Stimulated activated CD4-positive, alpha-beta T cell treated with anti-CD3 and anti-CD28 coated beads, Interleukin-1b, Interleukin-23, amount 100 ng/mL, for 48 hours (primary cell): ENCODE measurements around the gene PKDCC.
"Not testable (repeated sequence)": the region's sequence is repeated elsewhere in the genome, so short reads cannot be mapped to it uniquely, and the experiment has no call there.

ENCODE experiments used
- DNase-seq: peaks from one replicate; pipeline ENCODE4 v3.0.0-alpha.2; 2020

PKDCC gene

DNA sequence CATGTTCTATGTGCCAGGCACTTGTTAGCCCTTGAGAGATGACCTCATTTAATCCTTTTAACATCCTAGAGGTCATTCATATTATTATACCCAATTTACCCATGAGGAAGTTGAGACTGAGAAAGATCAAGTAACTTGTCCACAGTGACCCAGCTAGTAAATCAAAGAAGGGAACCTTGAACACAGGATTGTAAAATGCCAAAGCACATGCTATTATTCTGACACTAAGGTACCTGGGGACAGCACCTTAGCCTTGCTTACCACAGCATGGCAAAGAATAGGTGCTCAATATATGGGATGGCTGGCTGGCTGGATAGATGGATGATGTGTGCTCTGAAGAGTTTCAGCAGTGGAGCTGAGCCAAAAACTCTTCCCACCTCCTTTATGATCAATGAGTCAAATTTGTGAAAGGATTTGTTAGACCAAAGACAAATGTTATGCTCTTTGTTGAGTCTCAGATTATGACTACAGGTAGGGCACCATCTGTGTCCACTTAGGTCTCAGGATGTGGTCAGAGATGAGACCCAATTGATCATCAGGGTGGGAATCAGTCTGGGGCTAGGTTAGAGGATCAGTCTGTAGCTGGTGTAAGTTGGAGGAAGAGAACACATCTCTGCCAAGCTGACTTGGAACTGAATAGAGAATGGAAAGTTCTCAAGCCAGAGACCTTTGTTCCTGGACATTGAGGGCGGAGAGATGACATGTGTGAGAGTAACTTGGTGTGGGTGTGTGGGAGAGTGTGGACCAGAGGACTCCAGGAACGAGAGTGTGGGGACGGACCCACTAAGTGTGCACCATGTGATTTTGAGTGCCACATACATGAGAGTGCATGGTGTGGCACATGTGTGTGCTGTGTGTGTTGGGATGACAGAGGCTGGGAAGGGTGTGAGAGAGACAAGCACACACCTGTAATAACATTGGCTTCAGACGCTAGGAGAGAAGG is 16.3 kb upstream of the PKDCC start:
- no peak for DNase-seq

DNA sequence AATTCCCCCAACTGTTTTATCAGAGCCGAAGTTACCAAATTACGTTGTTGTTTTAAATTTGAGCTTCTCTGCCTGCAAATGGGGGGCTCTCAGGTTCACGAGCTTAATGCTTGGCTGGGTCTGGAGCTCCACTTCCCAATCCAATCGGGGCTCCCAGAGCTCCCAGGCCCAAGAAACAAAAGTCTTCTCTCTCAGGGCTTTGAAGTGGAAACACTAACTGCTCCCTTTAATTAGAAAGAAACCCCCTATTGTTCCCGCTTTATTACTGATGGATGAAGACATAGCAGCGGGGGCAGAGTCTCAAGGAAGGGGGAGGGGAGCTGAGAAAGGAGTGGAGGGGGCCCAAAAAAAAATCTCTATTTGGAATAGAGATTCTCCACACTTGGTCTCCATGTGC is 15.6 kb upstream of the PKDCC start:
- no peak for DNase-seq

DNA sequence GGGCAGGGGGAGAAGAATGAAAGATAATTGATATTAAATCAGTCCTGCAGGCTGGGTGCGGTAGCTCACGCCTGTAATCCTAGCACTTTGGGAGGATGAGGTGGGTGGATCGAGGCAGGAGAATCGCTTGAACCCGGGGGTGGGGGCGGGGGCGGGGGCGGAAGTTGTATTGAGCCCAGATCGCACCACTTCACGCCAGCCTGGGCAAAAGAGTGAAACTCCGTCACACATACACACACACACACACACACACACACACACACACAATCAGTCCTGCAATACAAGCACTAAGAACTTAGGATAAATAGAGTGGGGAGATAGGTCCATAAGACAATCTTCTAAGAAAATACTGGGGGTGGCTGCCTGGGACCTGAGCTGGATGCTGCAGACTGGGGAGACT is 15.1 kb upstream of the PKDCC start:
- no peak for DNase-seq

DNA sequence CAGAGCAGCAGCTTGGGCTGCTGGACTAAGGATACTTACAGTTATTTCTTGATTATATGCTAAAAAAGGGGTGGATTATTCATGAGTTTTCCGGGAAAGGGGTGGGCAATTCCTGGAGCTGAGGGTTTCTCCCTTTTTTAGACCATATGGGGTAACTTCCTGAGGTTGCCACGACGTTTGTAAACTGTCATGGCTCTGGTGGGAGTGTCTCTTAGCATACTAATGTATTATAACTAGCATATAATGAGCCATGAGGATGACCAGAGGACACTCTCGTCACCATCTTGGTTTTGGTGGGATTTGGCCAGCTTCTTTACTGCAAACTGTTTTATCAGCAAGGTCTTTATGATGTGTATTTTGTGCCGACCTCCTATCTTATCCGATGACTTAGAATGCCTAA is 13.7 kb upstream of the PKDCC start:
- DNase-seq = not testable (repeated sequence)

DNA sequence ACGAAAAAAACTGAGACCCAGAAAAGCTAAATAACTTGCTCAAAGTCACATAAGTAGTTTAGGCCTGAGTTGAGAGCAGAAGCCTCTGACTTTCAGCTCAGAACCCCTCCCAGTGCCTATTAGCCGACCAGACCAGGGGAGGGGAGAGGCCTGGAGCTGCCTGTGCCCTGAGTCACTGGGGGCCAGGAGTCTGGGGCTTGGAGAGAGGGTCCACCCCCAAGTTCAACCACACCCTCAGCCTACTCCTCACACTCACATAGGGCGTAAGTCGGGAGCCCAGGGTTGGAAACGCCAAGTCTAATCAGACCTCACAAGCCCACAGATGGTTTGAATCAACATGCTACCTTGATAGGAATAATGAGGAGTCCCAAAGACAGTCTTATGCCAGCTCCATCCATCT is 12.6 kb upstream of the PKDCC start:
- DNase-seq = no peak

DNA sequence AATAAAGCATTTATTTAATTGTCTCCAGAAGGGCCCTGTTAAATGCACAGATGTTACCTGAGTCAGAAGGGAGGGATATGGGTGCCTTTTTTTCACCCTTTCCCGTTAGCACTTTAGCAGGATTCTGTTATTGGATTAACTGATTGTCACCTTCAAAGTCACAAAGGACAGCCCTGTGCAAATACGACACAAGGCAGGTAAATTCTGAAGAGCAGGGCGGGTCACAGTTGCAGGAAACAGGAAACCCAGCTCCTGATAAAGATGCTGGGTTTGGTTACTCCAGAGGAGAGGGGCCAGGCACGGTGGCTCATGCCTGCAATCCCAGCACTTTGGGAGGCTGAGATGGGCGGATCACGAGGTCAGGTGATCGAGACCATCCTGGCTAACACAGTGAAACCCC is 11.4 kb upstream of the PKDCC start:
- DNase-seq = no peak

DNA sequence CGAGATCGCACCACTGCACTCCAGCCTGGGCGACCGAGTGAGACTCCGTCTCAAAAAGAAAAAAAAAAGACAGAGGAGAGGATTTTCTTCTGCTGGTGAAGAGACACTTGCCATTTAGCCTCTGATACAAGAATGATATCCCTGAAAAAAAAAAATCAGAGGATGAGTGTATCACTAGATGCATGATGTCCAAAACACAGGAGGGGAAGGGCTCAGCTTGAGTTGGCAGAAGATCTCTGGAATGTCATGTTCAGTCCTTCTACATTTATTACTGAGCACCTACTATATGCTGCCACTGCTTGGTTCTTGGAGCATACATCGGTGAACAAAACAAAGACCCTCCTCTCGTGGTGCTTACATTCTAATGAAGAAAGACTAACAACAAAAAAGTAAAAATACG is 10.9 kb upstream of the PKDCC start:
- no peak for DNase-seq

DNA sequence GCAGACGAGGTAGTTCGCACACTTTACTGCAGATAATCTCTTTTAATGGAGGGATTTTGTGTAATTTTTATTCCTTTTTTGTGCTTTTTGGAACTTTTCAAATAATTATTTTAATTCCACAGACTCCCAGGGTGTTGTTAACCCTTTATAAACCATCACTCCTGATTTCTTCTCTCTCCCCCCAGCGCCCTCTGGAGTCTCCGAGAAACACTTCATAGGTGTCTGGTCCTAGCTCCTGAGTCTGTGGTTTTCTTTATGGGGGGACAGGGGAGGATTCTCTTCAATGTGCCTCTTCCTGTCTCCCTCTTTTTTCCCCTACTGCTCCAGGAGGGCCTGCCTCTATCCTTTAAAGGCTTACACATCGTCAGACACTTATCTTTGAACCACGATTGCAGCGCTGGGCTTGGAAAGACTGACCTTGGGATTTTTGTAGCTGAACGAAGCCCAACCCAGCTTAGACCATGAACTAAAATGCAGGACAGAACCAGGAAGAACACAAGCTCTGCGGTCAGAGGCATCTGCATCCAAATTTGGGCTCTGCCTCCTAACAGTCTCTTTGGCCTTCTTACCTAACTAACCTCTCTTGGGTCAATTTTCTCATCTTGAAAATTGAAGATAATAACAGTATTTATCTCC is 7.1 kb upstream of the PKDCC start:
- DNase-seq = no peak

DNA sequence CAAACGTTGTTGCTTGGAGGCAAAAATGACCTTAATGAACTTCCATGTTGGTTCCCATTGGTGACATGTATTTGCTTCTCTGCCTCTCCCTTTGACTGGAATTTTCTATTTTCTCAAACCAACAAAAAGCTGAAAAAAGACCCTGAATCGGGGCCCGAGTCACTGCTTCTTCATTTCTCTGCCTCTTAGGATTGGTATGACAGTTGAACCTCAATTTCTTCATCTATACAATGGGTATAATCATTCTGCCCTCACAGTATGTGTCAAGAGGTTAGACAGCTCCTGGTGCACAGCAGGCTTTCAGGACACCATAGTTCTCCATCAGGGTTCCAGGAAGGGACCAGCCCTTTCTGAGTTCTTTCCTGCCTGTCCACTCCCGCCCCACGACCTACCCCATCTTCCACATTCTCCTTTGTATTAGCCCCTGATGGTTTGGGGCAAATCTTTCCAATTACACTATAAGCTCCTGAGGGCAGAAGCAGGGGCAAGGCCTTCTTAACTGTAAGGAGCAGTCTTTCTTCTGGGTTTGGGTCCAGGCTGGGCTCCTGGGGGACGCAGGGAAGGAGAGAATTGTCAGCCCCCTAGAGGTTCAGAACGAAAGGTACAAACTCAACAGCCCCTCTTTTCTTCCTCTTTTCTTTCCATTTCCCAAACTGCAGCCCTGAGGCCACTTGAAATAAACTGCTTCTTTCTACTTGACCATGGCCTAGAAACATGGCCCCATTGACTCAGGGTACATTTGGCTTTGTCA is 6.3 kb upstream of the PKDCC start:
- DNase-seq = no peak

DNA sequence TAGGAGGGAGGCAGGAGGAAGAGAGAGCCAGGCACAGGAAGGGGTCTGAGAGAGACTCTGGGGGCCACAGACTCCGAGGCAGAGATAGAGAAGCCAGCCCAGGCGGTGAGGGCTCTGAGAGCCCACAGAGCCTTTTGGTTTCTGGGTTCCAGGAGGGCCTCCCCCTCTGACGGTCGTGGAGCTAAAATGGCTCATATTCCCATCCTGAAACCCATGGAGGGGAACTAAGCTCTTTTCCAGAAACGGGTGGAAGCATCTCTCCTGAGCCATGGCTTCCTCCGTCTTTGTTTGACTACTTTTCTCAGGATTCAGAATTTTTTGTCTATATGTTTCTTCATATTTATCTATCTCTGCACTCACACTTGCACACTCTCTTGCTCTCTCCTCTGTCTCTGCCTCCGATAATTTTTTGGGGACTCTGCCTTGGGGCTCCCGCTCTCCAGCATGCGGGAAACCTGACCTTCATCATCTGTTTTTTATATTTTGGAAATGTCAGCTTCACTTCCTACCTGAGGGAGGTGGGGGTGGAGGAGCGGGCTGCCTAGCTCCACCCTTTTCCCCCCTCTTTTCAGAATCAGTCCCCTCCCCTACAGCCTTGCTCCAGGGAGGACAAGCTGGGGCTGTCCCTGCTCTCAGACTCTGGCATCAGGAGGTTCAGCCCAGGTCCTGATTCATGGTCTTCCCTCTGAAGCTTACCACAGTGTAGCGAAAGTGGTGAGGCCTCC is 5.0 kb upstream of the PKDCC start:
- no peak for DNase-seq

DNA sequence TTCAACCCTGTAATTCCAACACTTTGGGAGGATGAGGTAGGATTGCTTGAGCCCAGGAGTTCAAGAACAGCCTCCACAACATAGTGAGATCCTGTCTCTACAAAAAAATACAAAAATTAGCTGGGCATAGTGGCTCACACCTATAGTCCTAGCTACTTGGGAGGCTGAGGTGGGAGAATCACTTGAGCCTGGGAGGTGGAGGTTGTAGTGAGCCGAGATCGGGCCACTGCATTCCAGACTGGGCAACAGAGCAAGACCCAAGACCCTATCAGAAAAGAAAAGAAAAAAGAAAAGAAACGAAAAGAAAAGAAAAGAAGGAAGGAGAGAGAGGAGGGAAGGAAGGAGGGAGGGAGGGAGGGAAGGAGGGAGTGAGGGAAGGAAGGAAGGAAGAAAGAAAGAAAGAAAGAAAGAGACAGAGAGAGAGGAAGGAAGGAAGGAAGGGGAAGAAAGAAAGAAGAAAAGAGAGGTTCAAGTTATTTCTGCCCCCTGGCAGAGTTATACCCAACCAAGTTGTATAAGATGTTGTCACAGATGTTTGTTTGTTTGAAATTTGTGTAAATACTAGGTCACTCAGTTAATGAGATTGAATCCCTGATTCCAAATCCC is 3.9 kb upstream of the PKDCC start:
- no peak for DNase-seq

DNA sequence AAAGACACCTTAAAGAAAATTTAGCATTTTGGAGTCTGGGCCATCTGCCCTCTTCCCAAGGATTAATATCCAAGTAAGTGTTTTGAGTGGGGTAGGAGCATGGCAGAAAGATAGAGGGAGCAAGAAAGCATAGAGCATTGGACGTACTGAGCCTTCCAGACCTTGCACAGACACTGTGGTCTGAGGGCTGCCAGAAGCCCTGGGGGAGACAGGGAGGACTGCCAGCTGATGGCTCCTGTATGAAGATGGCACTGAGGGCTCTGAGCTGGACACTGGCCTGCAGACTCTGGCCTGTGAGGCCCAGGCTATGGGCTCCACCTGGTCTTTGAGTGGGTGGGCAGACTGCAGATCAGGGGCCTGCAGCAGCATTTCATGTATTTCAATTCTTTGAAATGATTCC is 2.9 kb upstream of the PKDCC start:
- DNase-seq = no peak

DNA sequence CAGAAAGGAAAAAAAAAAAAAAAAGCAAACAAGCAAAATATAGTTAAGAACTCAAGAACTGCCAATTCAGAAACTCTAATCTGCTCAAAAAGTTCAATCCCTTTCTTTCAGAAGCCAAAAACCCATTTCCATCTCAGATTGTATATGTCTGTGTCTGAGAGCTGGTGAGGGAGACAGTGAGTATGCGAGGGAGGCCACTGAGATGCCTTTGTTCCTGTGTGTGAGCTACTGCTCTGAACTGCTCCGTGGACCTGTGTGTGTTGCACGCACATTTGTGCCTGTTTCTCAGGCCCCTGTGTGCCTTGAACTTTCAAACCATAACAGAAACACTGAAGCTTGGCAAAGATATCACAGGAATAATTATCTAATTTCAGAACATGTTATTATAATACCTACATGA is 2.5 kb upstream of the PKDCC start:
- no peak for DNase-seq

DNA sequence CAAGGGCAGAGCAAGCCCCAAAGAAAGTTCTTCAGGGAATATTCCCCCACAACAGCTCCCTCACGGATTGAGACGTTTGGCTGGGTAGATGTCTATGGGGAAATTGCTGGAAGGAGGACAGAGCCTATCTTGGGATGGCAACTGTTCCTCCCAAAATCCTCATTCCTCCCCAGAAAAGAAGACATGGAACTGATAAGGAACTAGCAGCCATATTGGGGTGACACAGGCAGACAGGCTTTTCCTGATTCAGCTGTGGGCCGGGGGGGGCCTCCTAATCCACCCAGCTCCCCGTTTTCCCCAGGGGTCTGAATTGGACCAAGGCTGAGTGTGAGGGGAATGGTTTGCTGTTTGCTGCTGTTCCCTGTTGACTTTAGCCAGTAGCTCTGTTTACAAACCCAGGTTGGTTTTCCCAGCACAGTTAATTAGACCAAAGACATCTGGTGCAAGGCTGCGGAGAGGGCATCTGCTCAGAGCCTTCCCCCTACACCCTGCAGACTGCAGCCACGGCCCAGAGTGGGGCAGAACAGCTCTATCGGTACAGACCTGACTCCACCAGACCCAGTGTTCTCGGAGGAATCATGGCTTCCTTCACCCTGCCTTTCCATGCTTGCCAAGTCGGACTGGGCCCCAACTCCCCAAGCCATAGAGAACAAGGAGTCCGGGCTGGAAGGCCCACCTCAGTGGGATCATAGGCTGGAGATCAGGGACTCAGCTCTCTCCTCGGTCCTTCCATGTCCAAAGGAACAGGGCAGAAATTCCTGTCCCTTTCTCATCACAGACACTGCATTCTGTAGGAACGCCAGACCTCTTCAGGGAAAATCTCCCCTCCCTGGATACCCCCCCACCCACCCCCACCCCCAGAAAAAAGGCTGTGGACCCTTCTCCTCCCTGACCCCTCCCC is 1.7 kb upstream of the PKDCC start:
- DNase-seq = no peak

DNA sequence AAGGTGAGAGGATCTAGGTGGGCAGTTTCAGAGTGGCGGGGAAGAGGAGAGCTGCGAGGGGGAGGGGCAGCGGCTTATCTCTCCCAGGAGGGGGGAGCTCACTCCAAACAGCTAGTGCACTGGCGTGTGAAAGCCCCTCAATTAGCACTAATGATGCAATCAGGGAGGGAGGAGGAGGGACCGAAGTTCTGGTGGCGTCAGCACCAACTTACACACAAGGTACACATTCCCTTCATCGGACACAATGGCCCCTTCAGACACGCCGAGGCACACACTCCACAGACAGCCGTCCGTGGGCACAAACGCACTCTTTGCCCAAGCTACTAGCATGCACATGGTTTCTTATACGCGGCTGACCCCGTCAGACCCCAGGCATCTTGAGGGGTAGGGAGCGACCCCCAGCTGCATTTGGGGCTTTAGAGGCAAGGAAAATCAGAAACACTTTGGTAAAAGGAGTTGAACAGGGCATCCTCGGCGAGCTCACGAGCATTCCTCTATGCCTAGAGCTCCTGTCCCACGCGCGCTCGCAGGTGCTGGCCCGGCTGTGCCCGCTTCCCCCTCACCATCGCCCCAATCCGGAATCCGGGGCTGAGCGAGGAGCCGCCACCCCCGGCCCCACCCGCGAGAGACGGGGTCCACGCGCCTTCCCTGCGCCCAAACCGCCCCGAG is 868 bp upstream of the PKDCC start:
- DNase-seq = no peak

DNA sequence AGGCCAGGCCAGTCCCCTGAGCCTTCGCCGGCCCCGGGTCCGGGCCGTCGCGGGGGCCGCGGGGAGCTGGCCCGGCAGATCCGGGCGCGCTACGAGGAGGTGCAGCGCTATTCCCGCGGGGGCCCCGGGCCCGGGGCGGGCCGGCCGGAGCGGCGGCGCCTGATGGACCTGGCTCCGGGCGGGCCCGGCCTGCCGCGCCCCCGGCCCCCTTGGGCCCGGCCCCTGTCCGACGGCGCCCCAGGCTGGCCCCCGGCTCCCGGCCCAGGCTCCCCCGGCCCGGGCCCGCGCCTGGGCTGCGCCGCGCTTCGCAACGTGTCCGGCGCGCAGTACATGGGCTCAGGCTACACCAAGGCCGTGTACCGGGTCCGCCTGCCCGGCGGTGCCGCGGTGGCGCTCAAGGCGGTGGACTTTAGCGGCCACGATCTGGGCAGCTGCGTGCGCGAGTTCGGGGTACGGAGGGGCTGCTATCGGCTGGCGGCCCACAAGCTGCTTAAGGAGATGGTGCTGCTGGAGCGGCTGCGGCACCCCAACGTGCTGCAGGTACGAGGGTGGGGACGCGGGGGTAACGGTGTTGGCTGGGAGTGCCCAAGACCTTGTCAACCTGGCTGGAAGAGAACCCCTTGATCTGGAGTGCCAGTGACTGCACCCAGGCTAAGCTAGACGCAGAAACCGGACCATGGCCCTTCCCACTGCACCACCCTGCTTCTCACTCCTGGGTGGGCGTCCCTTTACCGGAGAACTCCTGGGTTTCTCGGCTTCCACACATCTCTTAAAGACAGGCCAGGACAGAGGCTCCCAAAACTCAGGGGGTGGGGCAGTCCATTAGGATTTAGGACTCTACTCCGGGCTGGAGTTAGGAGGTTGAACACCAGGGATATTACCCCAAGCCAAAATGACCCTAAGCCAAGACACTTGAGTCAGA is 739 bp downstream of the PKDCC start:
- DNase-seq = no peak

DNA sequence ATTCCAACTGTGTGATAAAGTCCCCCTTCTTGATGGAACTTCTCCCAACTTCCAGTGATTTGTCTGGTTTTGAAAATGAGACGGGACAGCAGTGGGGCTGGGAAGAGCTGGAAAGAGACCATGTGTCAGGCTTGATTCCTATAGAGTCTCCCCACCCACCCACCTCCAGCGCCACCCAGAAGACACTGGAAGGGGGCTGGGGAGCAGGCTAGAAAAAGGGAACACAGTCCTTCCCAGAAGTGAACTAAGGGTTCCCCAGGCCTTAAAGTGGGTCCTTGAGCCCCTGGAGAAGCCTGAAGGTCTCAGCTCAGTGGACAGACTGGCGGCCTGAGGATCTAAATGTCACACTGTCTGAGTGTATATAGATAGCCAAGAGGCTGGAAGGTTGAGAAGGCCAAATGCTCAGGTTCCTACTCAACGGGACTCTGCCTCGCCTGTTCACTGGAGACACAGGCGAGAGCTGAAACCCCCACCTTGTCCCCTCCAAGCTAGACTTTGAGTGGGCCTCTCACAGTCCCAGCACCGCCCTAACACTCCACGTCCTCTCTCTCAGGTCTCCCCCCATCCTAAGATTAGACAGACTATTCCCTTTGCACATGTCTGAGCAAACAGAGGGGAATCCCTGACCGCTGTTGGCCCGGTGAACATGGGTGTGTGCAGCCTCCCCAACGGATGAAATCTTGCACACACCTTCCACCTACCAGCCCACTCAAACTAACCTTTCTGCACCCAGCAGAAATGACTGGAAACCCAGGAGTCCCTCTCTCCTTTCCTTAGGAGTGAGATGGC is 1.6 kb downstream of the PKDCC start:
- no peak for DNase-seq

DNA sequence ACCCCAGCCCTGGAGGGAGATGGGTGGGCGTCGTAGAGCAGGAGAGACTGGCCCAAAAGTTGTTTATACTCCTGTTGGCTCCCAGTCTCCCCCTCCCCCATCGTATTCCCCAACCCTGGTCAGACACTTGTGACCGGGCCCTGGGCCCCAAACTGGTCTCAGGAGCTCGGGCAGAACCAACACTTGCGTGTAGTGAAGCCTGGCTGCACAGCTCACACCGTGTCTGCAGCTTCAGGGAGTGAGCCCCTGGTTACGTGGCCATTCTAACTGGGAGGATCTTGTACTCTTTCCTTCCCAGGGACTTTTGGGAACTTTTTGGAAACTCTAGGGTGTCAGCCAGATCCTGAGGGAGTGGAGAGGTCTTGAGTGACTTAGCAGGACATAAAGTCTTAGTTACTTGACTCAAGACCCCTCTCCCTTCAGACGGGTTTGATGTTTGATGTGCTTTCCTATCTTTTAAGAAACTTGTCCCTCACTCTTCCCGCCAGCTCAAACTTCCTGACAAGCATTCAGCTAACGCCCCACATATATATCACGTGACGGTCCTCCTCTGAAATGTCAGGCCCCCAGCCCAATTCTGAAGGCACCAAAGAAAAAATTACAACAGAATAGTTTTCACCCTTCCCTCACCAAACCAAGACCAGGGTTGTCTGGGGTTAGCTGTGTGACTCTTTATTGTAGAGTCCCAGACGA is 2.3 kb downstream of the PKDCC start:
- DNase-seq = no peak
